H9 (cell line): ENCODE results near the gene KRTAP21-3. TPM values are rescaled to one million over a fixed set of nuclear protein-coding genes. Genes with fewer than 3 reads are reported as not detected.

Experiments used
- DNase-seq: peaks from one replicate; pipeline ENCODE4 v3.0.0-alpha.2; 2017
- H2AFZ ChIP-seq: one replicate; pipeline ENCODE4 v1.6.1; 2013; ENCODE audit warnings: mild to moderate bottlenecking, low read length, control low read depth, moderate library complexity
- H2AK5ac ChIP-seq: 2 replicates; pipeline ENCODE4 v1.6.1; 2013; ENCODE audit warnings: low read length, control low read depth, mixed read lengths; ENCODE audit not compliant: insufficient read length
- H2BK120ac ChIP-seq: one replicate; pipeline ENCODE4 v1.6.1; 2013; ENCODE audit warnings: low read depth, mild to moderate bottlenecking, low read length, control low read depth, inconsistent platforms; ENCODE audit not compliant: poor library complexity, severe bottlenecking
- H2BK12ac ChIP-seq: 2 replicates; pipeline ENCODE4 v1.6.1; 2013; ENCODE audit warnings: low read length, control low read depth, mixed read lengths, low read depth; ENCODE audit not compliant: insufficient read length
- H2BK15ac ChIP-seq: 2 replicates; pipeline ENCODE4 v1.6.1; 2013; ENCODE audit warnings: low read depth, low read length, control low read depth
- H2BK20ac ChIP-seq: one replicate; pipeline ENCODE4 v1.6.1; 2013; ENCODE audit warnings: low read depth, mild to moderate bottlenecking, low read length, control low read depth, inconsistent platforms; ENCODE audit not compliant: poor library complexity, severe bottlenecking
- H2BK5ac ChIP-seq: 2 replicates; pipeline ENCODE4 v1.6.1; 2013; ENCODE audit warnings: low read length, control low read depth, mixed read lengths; ENCODE audit not compliant: insufficient read length
- H3K14ac ChIP-seq: 2 replicates; pipeline ENCODE4 v1.6.1; 2013; ENCODE audit warnings: low read length, control low read depth; ENCODE audit not compliant: insufficient read depth
- H3K18ac ChIP-seq: 2 replicates; pipeline ENCODE4 v1.6.1; 2013; ENCODE audit warnings: low read depth, mild to moderate bottlenecking, mixed read lengths, low read length, control low read depth; ENCODE audit not compliant: insufficient read length
- H3K23ac ChIP-seq: 2 replicates; pipeline ENCODE4 v1.6.1; 2013; ENCODE audit warnings: low read length, control low read depth, mixed read lengths, low read depth; ENCODE audit not compliant: insufficient read length
- H3K23me2 ChIP-seq: 2 replicates; pipeline ENCODE4 v1.6.1; 2013; ENCODE audit warnings: low read depth, mild to moderate bottlenecking, mixed read lengths, low read length, control low read depth; ENCODE audit not compliant: insufficient read length, poor library complexity, severe bottlenecking
- H3K27ac ChIP-seq: 2 replicates; pipeline ENCODE4 v1.5.1; 2013; ENCODE audit warnings: low read length, control low read depth, mixed read lengths, low read depth; ENCODE audit not compliant: insufficient read length
- H3K27me3 ChIP-seq: 2 replicates; pipeline ENCODE4 v1.6.1; 2013; ENCODE audit warnings: low read length, control low read depth, inconsistent platforms; ENCODE audit not compliant: insufficient read depth
- H3K4ac ChIP-seq: 2 replicates; pipeline ENCODE4 v1.6.1; 2013; ENCODE audit warnings: low read depth, mild to moderate bottlenecking, control low read depth, inconsistent platforms, low read length, moderate library complexity
- H3K4me1 ChIP-seq: 2 replicates; pipeline ENCODE4 v1.6.1; 2013; ENCODE audit warnings: low read length, control low read depth, inconsistent platforms; ENCODE audit not compliant: insufficient read depth
- H3K4me2 ChIP-seq: 2 replicates; pipeline ENCODE4 v1.6.1; 2013; ENCODE audit warnings: low read length, control low read depth, mixed read lengths; ENCODE audit not compliant: insufficient read length, insufficient read depth
- H3K56ac ChIP-seq: 2 replicates; pipeline ENCODE4 v1.6.1; 2013; ENCODE audit warnings: low read depth, mild to moderate bottlenecking, mixed read lengths, low read length, control low read depth; ENCODE audit not compliant: insufficient read length
- H3K79me1 ChIP-seq: 2 replicates; pipeline ENCODE4 v1.6.1; 2013; ENCODE audit warnings: low read depth, mild to moderate bottlenecking, moderate library complexity, low read length, control low read depth, inconsistent platforms; ENCODE audit not compliant: insufficient read depth, poor library complexity, severe bottlenecking
- H3K79me2 ChIP-seq: 2 replicates; pipeline ENCODE4 v1.6.1; 2013; ENCODE audit warnings: low read length, control low read depth, inconsistent platforms; ENCODE audit not compliant: insufficient read depth
- H3K9ac ChIP-seq: 2 replicates; pipeline ENCODE4 v1.6.1; 2013; ENCODE audit warnings: low read length, control low read depth, mixed read lengths; ENCODE audit not compliant: insufficient read length; ENCODE audit errors: extremely low read depth
- H3K9me3 ChIP-seq: one replicate; pipeline ENCODE4 v1.6.1; 2013; ENCODE audit warnings: low read depth, low read length, inconsistent platforms; ENCODE audit not compliant: control insufficient read depth
- H3T11ph ChIP-seq: one replicate; pipeline ENCODE4 v1.6.1; 2013; ENCODE audit warnings: mild to moderate bottlenecking, low read length, control low read depth, inconsistent platforms
- H4K20me1 ChIP-seq: one replicate; pipeline ENCODE4 v1.6.1; 2013; ENCODE audit not compliant: control insufficient read depth, insufficient read length, insufficient read depth
- H4K5ac ChIP-seq: 2 replicates; pipeline ENCODE4 v1.6.1; 2013; ENCODE audit warnings: low read depth, mild to moderate bottlenecking, mixed read lengths, low read length, control low read depth; ENCODE audit not compliant: insufficient read length
- H4K8ac ChIP-seq: replicated peaks from 2 replicates; pipeline ENCODE4 v1.6.1; 2013; ENCODE audit warnings: low read length, control low read depth, mixed read lengths, low read depth; ENCODE audit not compliant: insufficient read length
- H4K91ac ChIP-seq: 2 replicates; pipeline ENCODE4 v1.6.1; 2013; ENCODE audit warnings: low read depth, mild to moderate bottlenecking, moderate library complexity, mixed read lengths, low read length, control low read depth; ENCODE audit not compliant: insufficient read length
- H3K27ac Mint-ChIP-seq, 3 experiments: 2 replicates in 2 of 3; 3 replicates in 1 of 3; pipeline ENCODE4 v1.8.0; 2020 to 2021; ENCODE audit warnings: mixed read lengths in 3 of 3, mild to moderate bottlenecking in 1 of 3, moderate library complexity in 1 of 3
- H3K27me3 Mint-ChIP-seq: 2 replicates; pipeline ENCODE4 v1.8.0; 2021; ENCODE audit warnings: low read depth, mild to moderate bottlenecking, moderate library complexity, mixed read lengths
- H3K36me3 Mint-ChIP-seq, 3 experiments: 2 replicates in 2 of 3; 3 replicates in 1 of 3; pipeline ENCODE4 v1.8.0; 2020 to 2021; ENCODE audit warnings: low read depth in 3 of 3, mixed read lengths in 3 of 3; ENCODE audit not compliant: insufficient read depth in 1 of 3
- H3K4me1 Mint-ChIP-seq, 2 experiments: 2 replicates each; pipeline ENCODE4 v1.8.0; 2020; ENCODE audit warnings: mixed read lengths in 2 of 2
- H3K4me3 Mint-ChIP-seq, 2 experiments: 2 replicates in 1 of 2; 3 replicates in 1 of 2; pipeline ENCODE4 v1.8.0; 2020 to 2021; ENCODE audit warnings: mild to moderate bottlenecking in 2 of 2, mixed read lengths in 2 of 2, moderate library complexity in 1 of 2
- H3K9me3 Mint-ChIP-seq, 2 experiments: 2 replicates in 1 of 2; 3 replicates in 1 of 2; pipeline ENCODE4 v1.8.0; 2020; ENCODE audit warnings: mild to moderate bottlenecking in 2 of 2, mixed read lengths in 2 of 2, moderate library complexity in 1 of 2
- total RNA-seq: library from RNA; stranded (reverse); gene quantifications from 2 replicates; pipeline ENCODE4 v1.2.1, GENCODE V29; 2021
- TF ChIP-seq, protein P1 (sequence below): fragments of 200-600 bp; sonication (generic); conservative IDR thresholded peaks from 3 replicates; pipeline ENCODE4 v1.8.0; 2021; ENCODE audit warnings: antibody characterized with exemption, mild to moderate bottlenecking

KRTAP21-3 gene
- total RNA-seq, 1 experiment from 2014 or later = not detected

DNA sequence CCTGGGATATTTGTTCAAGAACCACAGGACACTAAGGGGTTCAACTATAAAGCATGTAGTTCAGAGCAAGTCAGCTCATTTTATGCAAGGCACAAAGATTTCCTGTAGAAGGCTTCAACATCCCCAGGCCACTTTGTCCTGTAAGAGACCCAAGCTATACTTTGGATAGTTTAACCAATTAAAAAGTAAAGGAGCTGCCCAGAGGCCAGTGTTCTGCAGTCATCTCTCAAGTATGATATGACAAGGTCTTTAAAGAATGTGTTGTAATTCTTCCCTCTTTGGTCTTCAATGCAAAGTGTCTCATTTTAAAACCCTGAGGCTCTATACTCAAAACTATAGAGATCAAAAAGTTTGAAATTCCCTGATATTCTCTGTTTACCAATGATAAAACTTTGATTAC is 41.8 kb downstream of the KRTAP21-3 start:
- H3K9ac ChIP-seq = no peak overlapping the region
- no peak overlapping the region for H2BK12ac ChIP-seq
- H3K27me3 Mint-ChIP-seq = no peaks in the 10 kb centered on the region
- H4K5ac ChIP-seq = no peak overlapping the region
- H4K91ac ChIP-seq = no peak overlapping the region
- no peak overlapping the region for H3T11ph ChIP-seq
- no peak overlapping the region for H4K8ac ChIP-seq
- H2BK5ac ChIP-seq = no peak overlapping the region
- H3K14ac ChIP-seq = no peak overlapping the region
- no peaks in the 10 kb centered on the region for H3K79me2 ChIP-seq
- no peak overlapping the region for H3K56ac ChIP-seq
- H2AFZ ChIP-seq = no peak overlapping the region
- H4K20me1 ChIP-seq = no peaks in the 10 kb centered on the region
- H3K27me3 ChIP-seq = no peaks in the 10 kb centered on the region
- no peak overlapping the region for H3K18ac ChIP-seq
- H3K9me3 ChIP-seq = no peaks in the 10 kb centered on the region
- no peaks in the 10 kb centered on the region for H3K79me1 ChIP-seq
- H2BK15ac ChIP-seq = no peak overlapping the region
- H2AK5ac ChIP-seq = no peak overlapping the region
- no peak overlapping the region for H3K4me3 Mint-ChIP-seq
- peaks cover 0 to 16% (median 0%) of the 10 kb centered on the region in 3 experiments; a peak in 1 of 7 replicates for H3K36me3 Mint-ChIP-seq
- H3K4ac ChIP-seq = no peak overlapping the region
- H3K4me1 Mint-ChIP-seq = no peaks in the 10 kb centered on the region
- TF ChIP-seq, protein P1, sequence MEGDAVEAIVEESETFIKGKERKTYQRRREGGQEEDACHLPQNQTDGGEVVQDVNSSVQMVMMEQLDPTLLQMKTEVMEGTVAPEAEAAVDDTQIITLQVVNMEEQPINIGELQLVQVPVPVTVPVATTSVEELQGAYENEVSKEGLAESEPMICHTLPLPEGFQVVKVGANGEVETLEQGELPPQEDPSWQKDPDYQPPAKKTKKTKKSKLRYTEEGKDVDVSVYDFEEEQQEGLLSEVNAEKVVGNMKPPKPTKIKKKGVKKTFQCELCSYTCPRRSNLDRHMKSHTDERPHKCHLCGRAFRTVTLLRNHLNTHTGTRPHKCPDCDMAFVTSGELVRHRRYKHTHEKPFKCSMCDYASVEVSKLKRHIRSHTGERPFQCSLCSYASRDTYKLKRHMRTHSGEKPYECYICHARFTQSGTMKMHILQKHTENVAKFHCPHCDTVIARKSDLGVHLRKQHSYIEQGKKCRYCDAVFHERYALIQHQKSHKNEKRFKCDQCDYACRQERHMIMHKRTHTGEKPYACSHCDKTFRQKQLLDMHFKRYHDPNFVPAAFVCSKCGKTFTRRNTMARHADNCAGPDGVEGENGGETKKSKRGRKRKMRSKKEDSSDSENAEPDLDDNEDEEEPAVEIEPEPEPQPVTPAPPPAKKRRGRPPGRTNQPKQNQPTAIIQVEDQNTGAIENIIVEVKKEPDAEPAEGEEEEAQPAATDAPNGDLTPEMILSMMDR = no peak
- no peak overlapping the region for H2BK120ac ChIP-seq
- H2BK20ac ChIP-seq = no peak overlapping the region
- no peak for DNase-seq
- H3K4me2 ChIP-seq = no peak overlapping the region
- H3K4me1 ChIP-seq = no peaks in the 10 kb centered on the region
- no peak overlapping the region for H3K27ac Mint-ChIP-seq
- no peak overlapping the region for H3K27ac ChIP-seq
- no peaks in the 10 kb centered on the region for H3K23me2 ChIP-seq
- H3K23ac ChIP-seq = no peak overlapping the region
- H3K9me3 Mint-ChIP-seq = peaks cover 0 to 23% of the 10 kb centered on the region in 2 experiments; a peak in 1 of 5 replicates
